ENCODE data around the gene MAGEB5. TPM values are rescaled to one million over a fixed set of nuclear protein-coding genes. Genes with fewer than 3 reads are reported as not detected.

The MAGEB5 gene
- total and polyA plus RNA-seq, 10 of the 15 experiments (the other 5 are each of a cell fraction or from before 2014, with no cell fraction given): not detected

DNA sequence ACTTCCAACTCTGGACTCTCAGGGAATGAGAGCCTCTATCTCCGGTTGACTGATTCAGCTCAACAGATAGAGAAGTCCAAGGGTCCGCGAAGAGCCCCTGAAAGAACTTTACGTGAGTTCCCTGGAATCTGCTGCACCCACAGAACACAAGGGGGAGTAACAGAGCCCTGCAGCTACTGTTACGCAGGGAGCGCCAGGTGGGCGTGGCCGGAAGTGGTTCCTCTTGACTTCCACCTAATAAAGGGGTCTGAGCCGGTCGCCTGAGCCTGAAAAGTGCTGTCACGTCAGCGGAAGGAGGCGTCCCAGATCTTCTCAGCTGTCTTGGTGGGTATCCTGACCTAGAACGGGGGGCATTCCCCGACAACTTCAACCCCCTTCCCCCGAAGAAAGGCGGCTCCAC is 23.8 kb upstream of the MAGEB5 start, which contains the start of gene MAGEB6:
Gene MAGEB6 (plus strand): TSS at position 237 of the 400 bp plus-strand sequence. CDS start 1,407 bp downstream, outside the sequence.
- Histone ChIP-seq H3K27me3 (replicated peaks in 1 of 2; ENCODE audit: control insufficient read depth in 2 of 2, insufficient read depth in 2 of 2, low read length in 1 of 2) (no peaks in the 10 kb centered on the region), H3K9me3 (replicated peaks; ENCODE audit: control insufficient read depth, insufficient read depth, low read length) (no peaks in the 10 kb centered on the region; the same call in 2 of the 3 replicates), H3K9ac (ENCODE audit: control insufficient read depth, insufficient read depth, low read length) (no peak within 1 kb of the TSS), H2AFZ (ENCODE audit: control insufficient read depth, low read depth, low read length) (no peak within 1 kb of the TSS), H3K4me3 (no peak within 1 kb of the TSS), H3K4me2 (ENCODE audit: control insufficient read depth, insufficient read depth) (no peak within 1 kb of the TSS), H4K20me1 (ENCODE audit: control insufficient read depth, insufficient read depth) (no peaks in the 10 kb centered on the region), H3K36me3 (ENCODE audit: control insufficient read depth in 2 of 2, insufficient read depth in 2 of 2, low read length in 1 of 2) (no peaks in the 10 kb centered on the region), H3K79me2 (ENCODE audit: control insufficient read depth, insufficient read depth, low read length) (no peaks in the 10 kb centered on the region), H3K27ac (ENCODE audit: control insufficient read depth, insufficient read depth) (no peak within 1 kb of the TSS), H3K4me1 (ENCODE audit: control insufficient read depth, insufficient read depth, low read length) (no peaks in the 10 kb centered on the region)
- ChIA-PET SMC1A (ENCODE audit: uncharacterized antibody, unreplicated experiment) (no interaction called here), CTCF (no interaction called here), POLR2A (no interaction called here), RAD21 (ENCODE audit: unreplicated experiment) (no interaction called here)
- no TSS peak for BruUV-seq (replicated peaks)
- no peak for TF ChIP-seq SIN3A (IDR thresholded peaks at IDR 0.05; ENCODE audit: low read depth, low read length)
- TF ChIP-seq JUNB (IDR thresholded peaks at IDR 0.05): no peak
- ATAC-seq (no peak), FAIRE-seq (no peak), DNase-seq (ENCODE audit: low read depth, low spot score) (no peak)
- in situ Hi-C loops (cut with MboI) (no loop called here), intact Hi-C loops (cut with micrococcal nuclease; ENCODE audit: unreplicated experiment) (no loop called here)
- 40% methylated on average over 16 of the region's 17 CpGs for WGBS (ENCODE audit: insufficient coverage, insufficient replicate concordance, low lambda C conversion rate, missing lambda C conversion rate)

DNA sequence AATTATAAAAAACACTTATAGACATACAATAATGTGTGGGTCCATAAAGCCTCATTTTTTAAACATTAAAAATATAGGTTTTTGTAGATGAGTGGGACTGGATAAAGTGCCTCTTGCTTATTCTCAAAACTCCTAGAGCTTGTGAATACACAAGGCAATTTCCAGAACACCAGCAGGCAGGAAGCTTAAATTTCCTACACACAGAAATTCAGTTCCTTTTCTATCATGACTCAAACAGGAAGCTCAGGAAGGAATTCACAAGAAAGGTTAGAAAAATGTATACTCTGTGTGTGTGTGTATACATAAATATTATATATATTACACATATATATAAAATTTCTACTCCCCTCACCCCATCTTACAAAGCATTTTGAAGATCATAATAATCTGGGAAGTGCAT is 12.4 kb upstream of the MAGEB5 start:
- Histone ChIP-seq H3K4me3 (no peak overlapping the region), H2AFZ (ENCODE audit: control insufficient read depth, low read depth, low read length) (no peak overlapping the region), H3K4me2 (ENCODE audit: control insufficient read depth, insufficient read depth) (no peak overlapping the region), H4K20me1 (ENCODE audit: control insufficient read depth, insufficient read depth) (no peaks in the 10 kb centered on the region), H3K79me2 (ENCODE audit: control insufficient read depth, insufficient read depth, low read length) (no peaks in the 10 kb centered on the region), H3K36me3 (ENCODE audit: control insufficient read depth in 2 of 2, insufficient read depth in 2 of 2, low read length in 1 of 2) (no peaks in the 10 kb centered on the region), H3K27me3 (replicated peaks in 1 of 2; ENCODE audit: control insufficient read depth in 2 of 2, insufficient read depth in 2 of 2, low read length in 1 of 2) (no peaks in the 10 kb centered on the region), H3K27ac (ENCODE audit: control insufficient read depth, insufficient read depth) (no peak overlapping the region), H3K4me1 (ENCODE audit: control insufficient read depth, insufficient read depth, low read length) (no peaks in the 10 kb centered on the region), H3K9me3 (replicated peaks; ENCODE audit: control insufficient read depth, insufficient read depth, low read length) (no peaks in the 10 kb centered on the region), H3K9ac (ENCODE audit: control insufficient read depth, insufficient read depth, low read length) (no peak overlapping the region)
- in situ Hi-C loops (cut with MboI) (no loop called here), intact Hi-C loops (cut with micrococcal nuclease; ENCODE audit: unreplicated experiment) (no loop called here)
- ChIA-PET RAD21 (ENCODE audit: unreplicated experiment) (no interaction called here), CTCF (no interaction called here), POLR2A (no interaction called here), SMC1A (ENCODE audit: uncharacterized antibody, unreplicated experiment) (no interaction called here)
- no peak for FAIRE-seq
- ATAC-seq: no peak
- DNase-seq (ENCODE audit: low read depth, low spot score): no peak
- no TSS peak for BruUV-seq (replicated peaks)
- TF ChIP-seq BRCA1 (IDR thresholded peaks at IDR 0.05; ENCODE audit: low read depth, low read length) (no peak), POLR2A (IDR thresholded peaks at IDR 0.05; ENCODE audit: low read depth, low read length) (no peak), IKZF2 (IDR thresholded peaks at IDR 0.05) (no peak), CREB1 (IDR thresholded peaks at IDR 0.05; ENCODE audit: low read depth) (no peak), MEF2A (IDR thresholded peaks at IDR 0.05; ENCODE audit: insufficient read depth, low read depth, low read length) (no peak), CBX3 (IDR thresholded peaks at IDR 0.05; ENCODE audit: borderline replicate concordance, low read depth) (no peak), ELK1 (IDR thresholded peaks at IDR 0.05; ENCODE audit: low read depth, low read length) (no peak), RFX5 (IDR thresholded peaks at IDR 0.05; ENCODE audit: low read depth, low read length) (no peak)
- TF ChIP-seq, protein P1, sequence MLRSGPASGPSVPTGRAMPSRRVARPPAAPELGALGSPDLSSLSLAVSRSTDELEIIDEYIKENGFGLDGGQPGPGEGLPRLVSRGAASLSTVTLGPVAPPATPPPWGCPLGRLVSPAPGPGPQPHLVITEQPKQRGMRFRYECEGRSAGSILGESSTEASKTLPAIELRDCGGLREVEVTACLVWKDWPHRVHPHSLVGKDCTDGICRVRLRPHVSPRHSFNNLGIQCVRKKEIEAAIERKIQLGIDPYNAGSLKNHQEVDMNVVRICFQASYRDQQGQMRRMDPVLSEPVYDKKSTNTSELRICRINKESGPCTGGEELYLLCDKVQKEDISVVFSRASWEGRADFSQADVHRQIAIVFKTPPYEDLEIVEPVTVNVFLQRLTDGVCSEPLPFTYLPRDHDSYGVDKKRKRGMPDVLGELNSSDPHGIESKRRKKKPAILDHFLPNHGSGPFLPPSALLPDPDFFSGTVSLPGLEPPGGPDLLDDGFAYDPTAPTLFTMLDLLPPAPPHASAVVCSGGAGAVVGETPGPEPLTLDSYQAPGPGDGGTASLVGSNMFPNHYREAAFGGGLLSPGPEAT (IDR thresholded peaks at IDR 0.05; ENCODE audit: low read depth): no peak
- TF ChIP-seq, protein P2, sequence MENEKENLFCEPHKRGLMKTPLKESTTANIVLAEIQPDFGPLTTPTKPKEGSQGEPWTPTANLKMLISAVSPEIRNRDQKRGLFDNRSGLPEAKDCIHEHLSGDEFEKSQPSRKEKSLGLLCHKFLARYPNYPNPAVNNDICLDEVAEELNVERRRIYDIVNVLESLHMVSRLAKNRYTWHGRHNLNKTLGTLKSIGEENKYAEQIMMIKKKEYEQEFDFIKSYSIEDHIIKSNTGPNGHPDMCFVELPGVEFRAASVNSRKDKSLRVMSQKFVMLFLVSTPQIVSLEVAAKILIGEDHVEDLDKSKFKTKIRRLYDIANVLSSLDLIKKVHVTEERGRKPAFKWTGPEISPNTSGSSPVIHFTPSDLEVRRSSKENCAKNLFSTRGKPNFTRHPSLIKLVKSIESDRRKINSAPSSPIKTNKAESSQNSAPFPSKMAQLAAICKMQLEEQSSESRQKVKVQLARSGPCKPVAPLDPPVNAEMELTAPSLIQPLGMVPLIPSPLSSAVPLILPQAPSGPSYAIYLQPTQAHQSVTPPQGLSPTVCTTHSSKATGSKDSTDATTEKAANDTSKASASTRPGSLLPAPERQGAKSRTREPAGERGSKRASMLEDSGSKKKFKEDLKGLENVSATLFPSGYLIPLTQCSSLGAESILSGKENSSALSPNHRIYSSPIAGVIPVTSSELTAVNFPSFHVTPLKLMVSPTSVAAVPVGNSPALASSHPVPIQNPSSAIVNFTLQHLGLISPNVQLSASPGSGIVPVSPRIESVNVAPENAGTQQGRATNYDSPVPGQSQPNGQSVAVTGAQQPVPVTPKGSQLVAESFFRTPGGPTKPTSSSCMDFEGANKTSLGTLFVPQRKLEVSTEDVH (IDR thresholded peaks at IDR 0.05; ENCODE audit: low read depth, partially characterized antibody): no peak
- TF ChIP-seq, protein P3, sequence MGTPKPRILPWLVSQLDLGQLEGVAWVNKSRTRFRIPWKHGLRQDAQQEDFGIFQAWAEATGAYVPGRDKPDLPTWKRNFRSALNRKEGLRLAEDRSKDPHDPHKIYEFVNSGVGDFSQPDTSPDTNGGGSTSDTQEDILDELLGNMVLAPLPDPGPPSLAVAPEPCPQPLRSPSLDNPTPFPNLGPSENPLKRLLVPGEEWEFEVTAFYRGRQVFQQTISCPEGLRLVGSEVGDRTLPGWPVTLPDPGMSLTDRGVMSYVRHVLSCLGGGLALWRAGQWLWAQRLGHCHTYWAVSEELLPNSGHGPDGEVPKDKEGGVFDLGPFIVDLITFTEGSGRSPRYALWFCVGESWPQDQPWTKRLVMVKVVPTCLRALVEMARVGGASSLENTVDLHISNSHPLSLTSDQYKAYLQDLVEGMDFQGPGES (IDR thresholded peaks at IDR 0.05): no peak
